Upper lobe of left lung (tissue), 6 donors: ENCODE results near the gene PFDN1. TPM values are rescaled to one million over a fixed set of nuclear protein-coding genes. Genes with fewer than 3 reads are reported as not detected.

Experiments used
- ATAC-seq, 2 donors: fragments of 200-7000 bp; cut with Tn5 transposase; one replicate each; pipeline ENCODE4 v1.9.1; 2022; ENCODE audit warnings: mild to moderate bottlenecking in 2 of 2, moderate library complexity in 2 of 2; ENCODE audit not compliant: low FRiP score in 2 of 2
- DNase-seq, 2 donors: peaks; one replicate each; pipeline ENCODE4 v3.0.0-alpha.2; 2019 to 2020
- H3K27ac ChIP-seq, 4 donors: fragments of 200-600 bp; sonication (generic); one replicate each; pipeline ENCODE4 v1.5.1; 2016 to 2019
- H3K27me3 ChIP-seq, 4 donors: fragments of 200-600 bp; sonication (generic); one replicate each; pipeline ENCODE4 v1.5.1; 2017 to 2019
- H3K36me3 ChIP-seq, 4 donors: fragments of 200-600 bp; sonication (generic); one replicate each; pipeline ENCODE4 v1.5.1; 2016 to 2019
- H3K4me1 ChIP-seq, 4 donors: fragments of 200-600 bp; sonication (generic); one replicate each; pipeline ENCODE4 v1.5.1; 2018 to 2019
- H3K4me3 ChIP-seq, 4 donors: fragments of 200-600 bp; sonication (generic); one replicate each; pipeline ENCODE4 v1.5.1; 2017 to 2019; ENCODE audit warnings: mild to moderate bottlenecking in 2 of 4, moderate library complexity in 1 of 4
- H3K9me3 ChIP-seq, 4 donors: fragments of 200-600 bp; sonication (generic); one replicate each; pipeline ENCODE4 v1.5.1; 2018 to 2019
- EP300 ChIP-seq, 4 donors: sonication (generic); formaldehyde crosslinking; IDR thresholded peaks; one replicate each; pipeline ENCODE4 v1.5.1; 2017; ENCODE audit warnings: antibody characterized with exemption in 4 of 4, control low read depth in 2 of 4
- POLR2A ChIP-seq, 4 donors: fragments of 450-650 bp; IDR thresholded peaks; one replicate each; pipeline ENCODE4 v1.5.1; 2016 to 2017; ENCODE audit warnings: antibody characterized with exemption in 4 of 4, mild to moderate bottlenecking in 2 of 4
- POLR2AphosphoS5 ChIP-seq, 2 donors: sonication (generic); formaldehyde crosslinking; IDR thresholded peaks; one replicate each; pipeline ENCODE4 v1.5.1; 2017; ENCODE audit warnings: antibody characterized with exemption in 2 of 2
- WGBS, 2 donors: methylation state at CpG; one replicate each; pipeline ENCODE4 v1.1.5; 2017 to 2018; 5-methylcytosine and 5-hydroxymethylcytosine counted together
- total RNA-seq, 6 donors: library from RNA; depleted of rRNA in 4 of 6; stranded (reverse); fragments of >200 nt in 4 of 6; gene quantifications; one replicate each; pipeline versions ENCODE4 v1.1.0 to v1.2.1, GENCODE V29; 2016 to 2021
- TF ChIP-seq, protein P1 (sequence below), 6 experiments: fragments of 450-650 bp in 4 of 6; fragments of 200-600 bp in 2 of 6; sonication (generic) in 2 of 6; IDR thresholded peaks; one replicate each; pipeline ENCODE4 v1.5.1; 2016 to 2019; ENCODE audit warnings: antibody characterized with exemption in 6 of 6
- donor health status: DM: no; HTN: no; CAD: no; lungs with moderate emphysema.
- donor health status: DM: no; HTN: yes; CAD: no; lungs with severe emphysema.

PFDN1 gene
- total RNA-seq, 6 donors from 2014 or later = 44.7 to 128 (median 87.7) TPM

DNA sequence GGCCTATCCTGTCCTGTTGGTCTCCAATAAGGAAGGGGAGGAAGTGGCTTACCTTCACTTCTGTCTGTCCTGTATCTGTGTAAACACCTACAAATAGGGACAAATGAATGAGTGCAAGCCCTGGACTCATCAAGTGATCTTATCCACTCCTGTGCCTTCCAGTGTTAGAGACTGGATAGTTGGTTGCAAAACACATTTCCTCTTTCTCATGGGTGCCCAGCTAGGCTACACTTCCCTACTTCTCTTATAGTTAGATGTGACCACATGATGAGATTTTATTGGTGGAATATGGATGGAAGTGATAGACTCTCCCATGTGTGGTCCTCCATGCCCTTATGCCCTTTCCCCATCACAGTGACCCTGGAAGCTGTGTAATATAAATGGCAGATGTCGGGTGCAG is 16.9 kb upstream of the PFDN1 start:
- Histone ChIP-seq H3K36me3 (no peaks in the 10 kb centered on the region), H3K4me3 (no peak overlapping the region), H3K9me3 (no peaks in the 10 kb centered on the region), H3K4me1 (peaks cover 24 to 41% (median 33%) of the 10 kb centered on the region in 4 donors), H3K27me3 (no peaks in the 10 kb centered on the region), H3K27ac (no peak overlapping the region)
- DNase-seq (no peak), ATAC-seq (peak in 1 of 2 donors; percentile 35)
- 87 to 94% methylated on average over 1 of the region's 1 CpG for WGBS, 2 donors
- TF ChIP-seq, protein P1, sequence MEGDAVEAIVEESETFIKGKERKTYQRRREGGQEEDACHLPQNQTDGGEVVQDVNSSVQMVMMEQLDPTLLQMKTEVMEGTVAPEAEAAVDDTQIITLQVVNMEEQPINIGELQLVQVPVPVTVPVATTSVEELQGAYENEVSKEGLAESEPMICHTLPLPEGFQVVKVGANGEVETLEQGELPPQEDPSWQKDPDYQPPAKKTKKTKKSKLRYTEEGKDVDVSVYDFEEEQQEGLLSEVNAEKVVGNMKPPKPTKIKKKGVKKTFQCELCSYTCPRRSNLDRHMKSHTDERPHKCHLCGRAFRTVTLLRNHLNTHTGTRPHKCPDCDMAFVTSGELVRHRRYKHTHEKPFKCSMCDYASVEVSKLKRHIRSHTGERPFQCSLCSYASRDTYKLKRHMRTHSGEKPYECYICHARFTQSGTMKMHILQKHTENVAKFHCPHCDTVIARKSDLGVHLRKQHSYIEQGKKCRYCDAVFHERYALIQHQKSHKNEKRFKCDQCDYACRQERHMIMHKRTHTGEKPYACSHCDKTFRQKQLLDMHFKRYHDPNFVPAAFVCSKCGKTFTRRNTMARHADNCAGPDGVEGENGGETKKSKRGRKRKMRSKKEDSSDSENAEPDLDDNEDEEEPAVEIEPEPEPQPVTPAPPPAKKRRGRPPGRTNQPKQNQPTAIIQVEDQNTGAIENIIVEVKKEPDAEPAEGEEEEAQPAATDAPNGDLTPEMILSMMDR (IDR thresholded peaks at IDR 0.05) = no peak

DNA sequence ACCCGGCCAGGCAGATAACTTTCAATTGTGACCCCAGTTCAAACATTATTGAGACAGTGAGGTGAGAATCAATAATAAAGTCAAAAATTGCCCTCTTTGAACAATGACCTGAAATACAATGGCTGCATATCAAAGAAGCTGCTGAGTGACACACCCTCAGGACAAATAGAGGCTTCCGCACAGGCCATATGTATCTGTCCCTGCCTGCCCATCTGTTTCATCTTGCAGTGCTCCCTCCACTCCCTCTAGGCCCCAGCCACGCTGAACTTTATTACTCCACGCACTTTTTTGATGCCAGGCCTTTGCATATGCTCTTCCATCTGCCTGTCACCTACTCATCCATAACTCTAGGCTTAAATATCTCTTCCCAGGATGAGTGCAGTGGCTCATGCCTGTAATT is 15.9 kb upstream of the PFDN1 start:
- 96 to 98% methylated on average over 4 of the region's 4 CpGs for WGBS, 2 donors
- ATAC-seq (no peak), DNase-seq (no peak)
- Histone ChIP-seq H3K36me3 (no peaks in the 10 kb centered on the region), H3K4me3 (no peak overlapping the region), H3K27me3 (no peaks in the 10 kb centered on the region), H3K27ac (no peak overlapping the region), H3K9me3 (no peaks in the 10 kb centered on the region), H3K4me1 (peaks cover 17 to 30% (median 22%) of the 10 kb centered on the region in 4 donors)
- TF ChIP-seq POLR2AphosphoS5 (IDR thresholded peaks at IDR 0.05) (no peak), POLR2A (IDR thresholded peaks at IDR 0.05) (no peak), EP300 (IDR thresholded peaks at IDR 0.05) (no peak)
- TF ChIP-seq, protein P1 (IDR thresholded peaks at IDR 0.05) = no peak

DNA sequence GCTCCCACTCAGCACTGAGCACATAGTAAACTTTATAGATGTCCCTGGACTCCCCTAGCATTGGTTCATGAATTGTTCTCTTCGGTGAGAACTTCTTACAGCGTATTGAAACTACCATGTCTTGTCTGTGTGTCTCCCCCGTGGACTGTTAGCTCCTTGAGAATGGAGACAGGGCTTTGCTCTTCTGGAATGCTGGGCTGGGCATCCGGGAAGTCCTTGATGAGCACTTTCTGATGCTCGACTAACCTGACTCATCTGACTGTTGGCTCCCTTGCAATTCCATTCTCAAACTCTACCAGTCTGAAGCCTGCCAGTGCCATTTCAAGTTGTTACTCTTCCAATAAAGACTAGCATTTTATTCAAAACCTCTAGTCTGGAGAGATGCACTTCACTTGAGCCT is 15.0 kb upstream of the PFDN1 start:
- no peak for ATAC-seq
- WGBS, 2 donors = 80 to 89% methylated on average over 5 of the region's 5 CpGs
- H3K27ac ChIP-seq = no peak overlapping the region

DNA sequence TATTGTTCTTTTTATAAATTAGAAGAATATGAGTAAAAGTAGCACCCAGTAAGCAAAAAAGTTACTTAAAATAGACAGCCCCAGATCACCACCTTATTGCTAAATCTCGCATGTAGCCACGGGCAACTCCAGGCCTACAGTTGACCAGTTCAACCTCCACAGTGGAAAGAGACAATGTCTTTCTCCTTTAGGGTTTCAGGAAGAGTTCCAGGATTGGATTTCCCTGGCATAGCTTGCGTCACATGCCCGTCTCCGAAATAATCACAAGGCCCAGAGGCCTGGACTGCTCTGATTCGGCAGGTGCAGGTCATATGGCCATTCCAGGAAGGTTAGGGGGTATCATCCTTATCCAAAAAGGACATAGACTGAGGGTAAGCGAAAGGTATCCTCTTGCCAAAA is 9.9 kb upstream of the PFDN1 start:
- TF ChIP-seq POLR2A (IDR thresholded peaks at IDR 0.05) = no peak
- no peak for TF ChIP-seq POLR2AphosphoS5 (IDR thresholded peaks at IDR 0.05)
- TF ChIP-seq, protein P1 (IDR thresholded peaks at IDR 0.05) = no peak
- TF ChIP-seq EP300 (IDR thresholded peaks at IDR 0.05) = no peak
- H3K27me3 ChIP-seq = no peaks in the 10 kb centered on the region
- WGBS, 2 donors = 75 to 83% methylated on average over 7 of the region's 7 CpGs
- ATAC-seq = no peak
- peaks cover 0 to 23% (median 17%) of the 10 kb centered on the region in 4 donors for H3K4me1 ChIP-seq
- peak overlapping the region; percentile 41 to 75 (median 60) for H3K27ac ChIP-seq
- no peak for DNase-seq
- H3K4me3 ChIP-seq = no peak overlapping the region
- no peaks in the 10 kb centered on the region for H3K9me3 ChIP-seq
- H3K36me3 ChIP-seq = no peaks in the 10 kb centered on the region

More for the DNA sequence above, 15.0 kb upstream of the PFDN1 start:
- H3K36me3 ChIP-seq = no peaks in the 10 kb centered on the region
- no peak overlapping the region for H3K4me3 ChIP-seq
- H3K9me3 ChIP-seq = no peaks in the 10 kb centered on the region
- H3K4me1 ChIP-seq = peaks cover 8 to 22% (median 14%) of the 10 kb centered on the region in 4 donors
- DNase-seq = no peak
- no peaks in the 10 kb centered on the region for H3K27me3 ChIP-seq
- TF ChIP-seq POLR2A (IDR thresholded peaks at IDR 0.05) (no peak), POLR2AphosphoS5 (IDR thresholded peaks at IDR 0.05) (no peak), EP300 (IDR thresholded peaks at IDR 0.05) (no peak)
- TF ChIP-seq, protein P1 (IDR thresholded peaks at IDR 0.05) = no peak

DNA sequence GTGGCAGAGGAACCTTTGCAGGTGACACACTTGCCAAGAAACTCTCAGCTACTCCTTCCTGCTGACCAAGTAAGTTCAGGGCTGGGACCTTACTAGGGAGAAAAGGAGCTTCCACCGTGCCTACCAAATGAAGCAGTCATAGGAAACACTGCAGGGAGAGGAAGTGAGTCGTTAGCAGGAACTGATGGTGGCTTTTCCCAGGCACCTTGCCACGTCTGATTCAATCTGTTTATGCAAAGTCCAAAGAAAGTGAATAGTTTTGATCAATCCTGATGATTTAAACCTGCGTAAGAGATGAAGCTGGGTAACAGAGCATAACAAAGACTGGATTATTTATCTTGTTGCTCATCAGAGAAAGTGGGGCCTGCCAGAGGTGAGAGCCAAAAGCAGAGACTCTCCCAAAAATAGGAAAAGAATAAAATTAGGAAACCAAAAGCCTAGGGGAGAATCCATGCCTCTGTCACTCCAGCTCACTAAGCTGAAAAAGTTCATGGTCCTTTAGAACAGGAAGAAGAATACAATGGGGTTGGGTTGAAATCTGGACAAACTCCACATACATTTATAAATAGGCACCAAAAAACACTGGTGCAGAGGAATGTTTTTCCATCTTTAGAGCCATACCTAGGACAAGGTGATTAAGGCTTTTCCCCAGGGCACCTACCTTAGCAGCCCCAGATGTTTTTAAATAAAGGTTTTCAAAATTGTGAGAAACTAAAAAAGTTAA is 9.3 kb upstream of the PFDN1 start:
- DNase-seq = peak in 1 of 2 donors; percentile 40

More for the DNA sequence above, 9.3 kb upstream of the PFDN1 start:
- peak; percentile 61 to 75 for ATAC-seq
- TF ChIP-seq POLR2AphosphoS5 (IDR thresholded peaks at IDR 0.05) (peak in 1 of 2 donors; percentile 74), POLR2A (IDR thresholded peaks at IDR 0.05) (no peak)
- Histone ChIP-seq H3K4me1 (peaks cover 0 to 23% (median 17%) of the 10 kb centered on the region in 4 donors), H3K27me3 (no peaks in the 10 kb centered on the region), H3K27ac (peak overlapping the region; percentile 53 to 75 (median 60)), H3K9me3 (no peaks in the 10 kb centered on the region), H3K36me3 (no peaks in the 10 kb centered on the region), H3K4me3 (no peak overlapping the region)
- 26 to 31% methylated on average over 4 of the region's 4 CpGs for WGBS, 2 donors
